WI38 (cell line): ENCODE measurements around the gene IZUMO1.
"Not testable (repeated sequence)": the region's sequence is repeated elsewhere in the genome, so short reads cannot be mapped to it uniquely, and the experiment has no call there.

ENCODE experiments used
- H3K4me3 ChIP-seq: 2 replicates; pipeline ENCODE4 v1.5.1; 2011; ENCODE audit warnings: low read depth, mild to moderate bottlenecking, control low read depth, low read length
- TF ChIP-seq, protein P1 (sequence below): IDR thresholded peaks from 2 replicates; pipeline ENCODE4 v1.5.1; 2012; ENCODE audit warnings: low read depth, mild to moderate bottlenecking, control low read depth, low read length

The IZUMO1 gene

GRCh38 chr19:48746738-48747575 lies at the start of gene IZUMO1:
Gene IZUMO1 (minus strand): TSS chr19:48746909. CDS start chr19:48745859, 1,050 bp downstream.
- TF ChIP-seq, protein P1, sequence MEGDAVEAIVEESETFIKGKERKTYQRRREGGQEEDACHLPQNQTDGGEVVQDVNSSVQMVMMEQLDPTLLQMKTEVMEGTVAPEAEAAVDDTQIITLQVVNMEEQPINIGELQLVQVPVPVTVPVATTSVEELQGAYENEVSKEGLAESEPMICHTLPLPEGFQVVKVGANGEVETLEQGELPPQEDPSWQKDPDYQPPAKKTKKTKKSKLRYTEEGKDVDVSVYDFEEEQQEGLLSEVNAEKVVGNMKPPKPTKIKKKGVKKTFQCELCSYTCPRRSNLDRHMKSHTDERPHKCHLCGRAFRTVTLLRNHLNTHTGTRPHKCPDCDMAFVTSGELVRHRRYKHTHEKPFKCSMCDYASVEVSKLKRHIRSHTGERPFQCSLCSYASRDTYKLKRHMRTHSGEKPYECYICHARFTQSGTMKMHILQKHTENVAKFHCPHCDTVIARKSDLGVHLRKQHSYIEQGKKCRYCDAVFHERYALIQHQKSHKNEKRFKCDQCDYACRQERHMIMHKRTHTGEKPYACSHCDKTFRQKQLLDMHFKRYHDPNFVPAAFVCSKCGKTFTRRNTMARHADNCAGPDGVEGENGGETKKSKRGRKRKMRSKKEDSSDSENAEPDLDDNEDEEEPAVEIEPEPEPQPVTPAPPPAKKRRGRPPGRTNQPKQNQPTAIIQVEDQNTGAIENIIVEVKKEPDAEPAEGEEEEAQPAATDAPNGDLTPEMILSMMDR, result no peak
- H3K4me3 ChIP-seq, result peak within 1 kb of the TSS; percentile 60

- no peak overlapping the region for H3K4me3 ChIP-seq
- TF ChIP-seq, protein P1, result no peak
Observed at GRCh38 chr19:48795685-48796070, 49.0 kb upstream of the IZUMO1 start.

- H3K4me3 ChIP-seq, result peak overlapping the region; percentile 58
- TF ChIP-seq, protein P1, result peak; percentile 87
Observed at GRCh38 chr19:48795055-48795684, 48.5 kb upstream of the IZUMO1 start.

- TF ChIP-seq, protein P1, result no peak
- H3K4me3 ChIP-seq, result no peak overlapping the region
Observed at GRCh38 chr19:48794291-48794690, 47.6 kb upstream of the IZUMO1 start.

DNA sequence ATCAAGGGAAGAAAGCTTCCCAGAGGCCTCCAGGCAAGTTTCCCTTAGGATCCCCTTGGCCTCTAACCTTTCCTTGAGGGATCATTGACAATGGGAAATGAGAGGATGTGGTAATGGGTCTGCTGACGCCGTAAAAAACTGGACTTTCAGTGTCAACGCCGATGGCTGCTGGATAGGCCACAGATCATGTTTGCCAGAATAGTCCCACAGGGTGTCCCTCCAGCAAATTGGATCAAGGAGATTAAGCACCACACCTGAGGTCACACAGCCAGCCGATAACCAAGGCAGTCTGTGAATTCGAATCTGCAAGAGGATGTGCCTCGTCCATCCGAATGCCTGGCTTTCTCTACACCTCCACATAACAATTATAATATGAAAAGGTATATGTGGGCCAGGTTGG lies 46.6 kb upstream of the IZUMO1 start:
- H3K4me3 ChIP-seq, result no peak overlapping the region
- TF ChIP-seq, protein P1, result no peak

- H3K4me3 ChIP-seq, result not testable (repeated sequence)
Observed at GRCh38 chr19:48787331-48787730, 40.6 kb upstream of the IZUMO1 start.

DNA sequence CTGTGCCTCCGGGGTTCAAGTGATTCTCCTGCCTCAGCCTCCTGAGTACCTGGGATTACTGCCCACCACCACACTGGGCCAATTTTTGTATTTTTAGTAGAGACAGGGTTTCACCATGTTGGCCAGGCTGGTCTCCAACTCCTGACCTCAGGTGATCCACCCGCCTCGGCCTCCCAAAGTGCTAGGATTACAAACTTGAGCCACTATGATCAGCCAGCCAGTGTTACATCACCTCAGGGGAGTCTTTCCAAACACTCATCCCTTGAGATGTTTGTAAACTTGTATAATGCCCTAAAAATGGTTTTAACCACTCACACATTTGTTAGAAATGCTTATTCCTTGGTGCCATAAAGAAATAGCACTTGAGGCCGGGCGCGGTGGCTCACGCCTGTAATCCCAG lies 39.7 kb upstream of the IZUMO1 start:
- not testable (repeated sequence) for H3K4me3 ChIP-seq

DNA sequence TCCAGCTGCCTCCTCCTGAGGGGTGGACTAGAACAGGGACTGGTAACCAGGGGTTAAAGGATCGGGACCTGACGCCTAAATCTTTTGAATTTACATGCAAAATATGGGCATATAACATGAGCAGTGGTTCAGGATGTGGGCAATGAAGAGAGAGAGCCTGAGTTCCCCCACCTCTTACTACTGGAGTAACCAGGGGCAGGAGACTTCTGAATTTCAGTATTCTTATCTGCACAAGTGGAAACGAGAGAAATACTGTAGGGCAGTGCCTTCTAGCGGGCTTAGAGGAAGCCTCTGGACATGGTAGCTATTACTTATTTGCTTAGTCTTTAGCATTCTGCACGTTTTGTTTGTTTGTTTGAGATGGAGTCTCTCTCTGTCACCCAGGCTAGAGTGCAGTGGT lies 37.8 kb upstream of the IZUMO1 start:
- H3K4me3 ChIP-seq, result no peak overlapping the region
- TF ChIP-seq, protein P1, result no peak
